Measurements from ENCODE around the gene ANKS3. TPM values are rescaled to one million over a fixed set of nuclear protein-coding genes. Genes with fewer than 3 reads are reported as not detected.

Gene ANKS3
- total RNA-seq, 4 donors from 2014 or later, result 9.4 to 22.7 (median 11.5) TPM

DNA sequence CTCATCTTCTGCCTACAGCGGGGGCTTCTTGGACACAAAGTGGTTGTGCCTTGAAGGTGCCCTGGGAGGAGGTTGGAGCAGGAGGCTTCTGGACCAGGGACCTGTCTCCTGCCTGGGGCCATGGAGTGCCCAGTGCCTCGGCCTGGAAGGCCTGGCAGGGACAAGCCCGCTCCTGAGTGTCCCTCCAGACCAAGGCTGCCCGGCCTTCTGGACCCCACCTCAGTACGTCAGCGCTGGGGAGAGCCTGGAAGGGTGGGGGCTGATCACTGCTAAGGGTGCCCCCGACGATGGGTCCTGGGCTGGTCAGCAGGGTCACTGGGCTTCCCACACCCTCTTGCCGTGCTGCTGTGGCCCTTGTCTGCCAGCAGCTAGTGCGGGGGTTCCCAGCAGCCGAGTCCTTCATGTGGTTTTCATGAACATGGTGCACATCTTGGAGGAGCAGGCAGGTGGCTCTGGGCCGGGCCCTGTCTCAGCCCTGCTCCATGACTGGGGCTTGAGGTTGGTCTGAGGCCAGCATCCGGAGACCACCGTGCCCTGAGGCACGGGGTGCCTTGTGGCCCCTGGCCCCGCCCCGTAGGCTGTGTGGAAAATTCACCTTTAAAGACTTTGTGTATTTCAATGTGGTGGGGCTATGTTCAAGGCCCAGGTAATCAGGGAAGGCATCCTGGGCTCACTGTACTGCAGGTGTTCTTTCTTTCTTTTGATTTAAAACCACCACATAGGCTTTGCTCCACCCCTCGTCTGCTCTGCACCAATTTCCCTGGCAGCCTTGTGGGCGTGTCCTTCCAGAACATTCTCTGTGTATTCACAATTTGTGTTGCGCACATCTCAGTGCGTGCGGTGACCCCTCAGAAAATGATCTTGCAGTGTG lies 87.1 kb downstream of the ANKS3 start:
- Histone ChIP-seq H3K27me3 (no peaks in the 10 kb centered on the region), H3K9me3 (no peaks in the 10 kb centered on the region), H3K36me3 (peaks cover 0 to 67% (median 10%) of the 10 kb centered on the region in 3 donors), H3K27ac (no peak overlapping the region), H3K4me1 (peaks cover 0 to 9% (median 0%) of the 10 kb centered on the region in 3 donors), H3K4me3 (no peak overlapping the region)
- intact Hi-C loops (cut with DNase I), result no loop called here
- no peak for DNase-seq
- TF ChIP-seq POLR2A (IDR thresholded peaks at IDR 0.05), result no peak
- no peak for TF ChIP-seq CTCF (IDR thresholded peaks at IDR 0.05)
- WGBS, 2 donors, result 88 to 92% methylated on average over 6 to 10 of the region's 22 CpGs

Small RNAs within 50 kb of the gene (small RNA-seq; reads per million reads assigned to genes)
- 0 reads per million in 4 donors for gene MIR6769A
- gene RF00017, result 0 reads per million in 4 donors

Other genes starting within 250 kb of the ANKS3 start
- gene CDIP1, start 195.5 kb downstream of the ANKS3 start, total RNA-seq, result 10 to 100 TPM; 10.2 to 26.5 (median 16.5) TPM
- under 1 TPM in 3 of 4 donors, not detected in 1; 0.04 to 0.19 (median 0.06) TPM for gene C16orf96, start 177.9 kb downstream of the ANKS3 start, total RNA-seq
- gene UBALD1, start 119.4 kb downstream of the ANKS3 start, total RNA-seq, result 10 to 100 TPM in 1 of 4 donors, 1 to 10 TPM in 3; 5.9 to 17.0 (median 9.6) TPM
- gene MGRN1, start 109.4 kb downstream of the ANKS3 start, total RNA-seq, result 10 to 100 TPM; 15.8 to 25.6 (median 22.0) TPM
- 10 to 100 TPM; 18.5 to 27.8 (median 21.0) TPM for gene NUDT16L1, start 40.7 kb downstream of the ANKS3 start, total RNA-seq
- gene DNAAF8, start 266 bp upstream of the ANKS3 start, total RNA-seq, result under 1 TPM in 3 of 4 donors, not detected in 1; 0.21 to 0.42 (median 0.38) TPM
- gene ZNF500, start 32.9 kb upstream of the ANKS3 start, total RNA-seq, result 1 to 10 TPM; 4.5 to 9.7 (median 8.4) TPM
- not detected for gene SEPTIN12, start 54.1 kb upstream of the ANKS3 start, total RNA-seq
- 10 to 100 TPM in 1 of 4 donors, 1 to 10 TPM in 2, not detected in 1; 4.8 to 10.2 (median 5.2) TPM for gene SMIM22, start 61.1 kb upstream of the ANKS3 start, total RNA-seq
- 10 to 100 TPM; 16.4 to 35.8 (median 31.6) TPM for gene ROGDI, start 68.4 kb upstream of the ANKS3 start, total RNA-seq
- 10 to 100 TPM; 31.9 to 47.9 (median 45.8) TPM for gene GLYR1, start 113.0 kb upstream of the ANKS3 start, total RNA-seq
- 10 to 100 TPM; 12.3 to 22.7 (median 19.6) TPM for gene UBN1, start 113.2 kb upstream of the ANKS3 start, total RNA-seq
- 1,000 to 10,000 TPM in 2 of 4 donors, 100 to 1,000 TPM in 2; 504 to 1,677 (median 860) TPM for gene PPL, start 202.9 kb upstream of the ANKS3 start, total RNA-seq
- 1 to 10 TPM in 1 of 4 donors, under 1 TPM in 3; 0.22 to 5.6 (median 0.49) TPM for gene SEC14L5, start 224.1 kb upstream of the ANKS3 start, total RNA-seq